ENCODE data around the gene PTH2.

DNA sequence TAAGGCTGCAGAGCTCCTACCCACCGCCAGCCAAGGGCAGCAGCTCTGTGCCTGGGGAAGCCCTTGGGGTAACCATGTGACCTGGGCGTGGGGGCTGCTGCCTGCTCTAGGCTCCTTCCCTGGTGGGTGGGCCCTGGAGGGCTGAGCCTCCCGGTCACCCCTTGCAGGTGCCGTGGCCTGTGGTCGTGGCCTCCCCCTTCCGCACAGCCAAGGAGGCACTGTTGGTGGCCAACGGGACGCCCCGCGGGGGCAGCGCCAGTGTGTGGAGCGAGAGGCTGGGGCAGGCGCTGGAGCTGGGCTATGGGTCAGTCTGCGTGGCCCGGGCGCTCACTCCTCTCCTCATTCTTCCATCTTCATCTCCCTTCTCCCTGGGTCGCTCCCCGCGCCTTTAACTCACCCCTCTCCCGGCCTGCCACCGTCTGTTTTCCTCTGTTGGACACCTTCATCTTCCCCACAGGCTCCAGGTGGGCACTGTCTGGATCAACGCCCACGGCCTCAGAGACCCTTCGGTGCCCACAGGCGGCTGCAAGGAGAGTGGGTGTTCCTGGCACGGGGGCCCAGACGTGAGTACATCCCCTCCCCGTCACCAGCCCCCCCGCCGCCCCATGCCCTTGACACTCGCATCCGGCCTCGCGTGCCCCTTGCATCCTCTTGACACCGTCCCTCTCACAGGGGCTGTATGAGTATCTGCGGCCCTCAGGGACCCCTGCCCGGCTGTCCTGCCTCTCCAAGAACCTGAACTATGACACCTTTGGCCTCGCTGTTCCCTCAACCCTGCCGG, 40.9 kb upstream of the PTH2 start:
- TF ChIP-seq, protein P1, sequence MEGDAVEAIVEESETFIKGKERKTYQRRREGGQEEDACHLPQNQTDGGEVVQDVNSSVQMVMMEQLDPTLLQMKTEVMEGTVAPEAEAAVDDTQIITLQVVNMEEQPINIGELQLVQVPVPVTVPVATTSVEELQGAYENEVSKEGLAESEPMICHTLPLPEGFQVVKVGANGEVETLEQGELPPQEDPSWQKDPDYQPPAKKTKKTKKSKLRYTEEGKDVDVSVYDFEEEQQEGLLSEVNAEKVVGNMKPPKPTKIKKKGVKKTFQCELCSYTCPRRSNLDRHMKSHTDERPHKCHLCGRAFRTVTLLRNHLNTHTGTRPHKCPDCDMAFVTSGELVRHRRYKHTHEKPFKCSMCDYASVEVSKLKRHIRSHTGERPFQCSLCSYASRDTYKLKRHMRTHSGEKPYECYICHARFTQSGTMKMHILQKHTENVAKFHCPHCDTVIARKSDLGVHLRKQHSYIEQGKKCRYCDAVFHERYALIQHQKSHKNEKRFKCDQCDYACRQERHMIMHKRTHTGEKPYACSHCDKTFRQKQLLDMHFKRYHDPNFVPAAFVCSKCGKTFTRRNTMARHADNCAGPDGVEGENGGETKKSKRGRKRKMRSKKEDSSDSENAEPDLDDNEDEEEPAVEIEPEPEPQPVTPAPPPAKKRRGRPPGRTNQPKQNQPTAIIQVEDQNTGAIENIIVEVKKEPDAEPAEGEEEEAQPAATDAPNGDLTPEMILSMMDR (IDR thresholded peaks at IDR 0.05 in 8 of 11, conservative IDR thresholded peaks at IDR 0.05 in 3 of 11), result no peak
- no peak for TF ChIP-seq POLR2A (IDR thresholded peaks at IDR 0.05)
- TF ChIP-seq POLR2AphosphoS5 (IDR thresholded peaks at IDR 0.05), result peak in 1 of 3 donors; percentile 23
